ENCODE data around the gene ENO2.

The ENO2 gene

GRCh38 chr12:6957741-6958608, 43.6 kb downstream of the ENO2 start:
- no CpG with 5 or more reads among the region's 28 CpGs for WGBS (ENCODE audit: insufficient coverage, insufficient read length)
- Histone ChIP-seq H3K27ac (ENCODE audit: low read length) (no peak overlapping the region), H3K4me3 (ENCODE audit: low read length) (no peak overlapping the region), H3K4me1 (ENCODE audit: control insufficient read depth, insufficient read depth, low read length) (peaks cover 9% of the 10 kb centered on the region; the same call in 1 of the 2 replicates), H3K27me3 (ENCODE audit: control insufficient read depth, insufficient read depth, low read length) (no peaks in the 10 kb centered on the region), H3K9me3 (ENCODE audit: control insufficient read depth, insufficient read depth, low read length) (no peaks in the 10 kb centered on the region), H3K36me3 (ENCODE audit: control insufficient read depth, insufficient read depth, low read length) (no peaks in the 10 kb centered on the region)
- DNase-seq (ENCODE audit: low read depth, low spot score), result no peak

- no peak for DNase-seq (ENCODE audit: low read depth, low spot score)
- Histone ChIP-seq H3K9me3 (ENCODE audit: control insufficient read depth, insufficient read depth, low read length) (no peaks in the 10 kb centered on the region), H3K27me3 (ENCODE audit: control insufficient read depth, insufficient read depth, low read length) (no peaks in the 10 kb centered on the region), H3K4me3 (ENCODE audit: low read length) (no peak overlapping the region), H3K36me3 (ENCODE audit: control insufficient read depth, insufficient read depth, low read length) (no peaks in the 10 kb centered on the region), H3K4me1 (ENCODE audit: control insufficient read depth, insufficient read depth, low read length) (peaks cover 9% of the 10 kb centered on the region; the same call in 1 of the 2 replicates), H3K27ac (ENCODE audit: low read length) (no peak overlapping the region)
- WGBS (ENCODE audit: insufficient coverage, insufficient read length), result no CpG with 5 or more reads among the region's 10 CpGs
Measured at GRCh38 chr12:6958609-6959057, 44.3 kb downstream of the ENO2 start.

- peaks cover 9% of the 10 kb centered on the region; the same call in 1 of the 2 replicates for H3K4me1 ChIP-seq (ENCODE audit: control insufficient read depth, insufficient read depth, low read length)
- no peak for DNase-seq (ENCODE audit: low read depth, low spot score)
- no peaks in the 10 kb centered on the region for H3K9me3 ChIP-seq (ENCODE audit: control insufficient read depth, insufficient read depth, low read length)
- WGBS (ENCODE audit: insufficient coverage, insufficient read length), result no CpG with 5 or more reads among the region's 24 CpGs
- H3K27ac ChIP-seq (ENCODE audit: low read length), result no peak overlapping the region
- H3K36me3 ChIP-seq (ENCODE audit: control insufficient read depth, insufficient read depth, low read length), result no peaks in the 10 kb centered on the region
- no peaks in the 10 kb centered on the region for H3K27me3 ChIP-seq (ENCODE audit: control insufficient read depth, insufficient read depth, low read length)
- no peak overlapping the region for H3K4me3 ChIP-seq (ENCODE audit: low read length)
Measured at GRCh38 chr12:6959058-6959804, 44.9 kb downstream of the ENO2 start.

- peaks cover 9% of the 10 kb centered on the region; the same call in 1 of the 2 replicates for H3K4me1 ChIP-seq (ENCODE audit: control insufficient read depth, insufficient read depth, low read length)
- no peaks in the 10 kb centered on the region for H3K27me3 ChIP-seq (ENCODE audit: control insufficient read depth, insufficient read depth, low read length)
- H3K27ac ChIP-seq (ENCODE audit: low read length), result no peak overlapping the region
- no peaks in the 10 kb centered on the region for H3K9me3 ChIP-seq (ENCODE audit: control insufficient read depth, insufficient read depth, low read length)
- no peak for DNase-seq (ENCODE audit: low read depth, low spot score)
- H3K4me3 ChIP-seq (ENCODE audit: low read length), result no peak overlapping the region
- no peaks in the 10 kb centered on the region for H3K36me3 ChIP-seq (ENCODE audit: control insufficient read depth, insufficient read depth, low read length)
- WGBS (ENCODE audit: insufficient coverage, insufficient read length), result no CpG with 5 or more reads among the region's 26 CpGs
Measured at GRCh38 chr12:6959805-6960592, 45.6 kb downstream of the ENO2 start.

GRCh38 chr12:6960593-6961277, 46.4 kb downstream of the ENO2 start:
- Histone ChIP-seq H3K27ac (ENCODE audit: low read length) (no peak overlapping the region), H3K4me1 (ENCODE audit: control insufficient read depth, insufficient read depth, low read length) (peaks cover 9% of the 10 kb centered on the region; the same call in 1 of the 2 replicates), H3K9me3 (ENCODE audit: control insufficient read depth, insufficient read depth, low read length) (no peaks in the 10 kb centered on the region), H3K27me3 (ENCODE audit: control insufficient read depth, insufficient read depth, low read length) (no peaks in the 10 kb centered on the region), H3K36me3 (ENCODE audit: control insufficient read depth, insufficient read depth, low read length) (peaks cover 5% of the 10 kb centered on the region; the same call in 1 of the 2 replicates), H3K4me3 (ENCODE audit: low read length) (no peak overlapping the region)
- no CpG with 5 or more reads among the region's 13 CpGs for WGBS (ENCODE audit: insufficient coverage, insufficient read length)
- no peak for DNase-seq (ENCODE audit: low read depth, low spot score)

GRCh38 chr12:6961278-6961694, 46.9 kb downstream of the ENO2 start:
- Histone ChIP-seq H3K36me3 (ENCODE audit: control insufficient read depth, insufficient read depth, low read length) (peaks cover 8% of the 10 kb centered on the region), H3K4me3 (ENCODE audit: low read length) (no peak overlapping the region)
- DNase-seq (ENCODE audit: low read depth, low spot score), result no peak

GRCh38 chr12:6961695-6962284, 47.4 kb downstream of the ENO2 start:
- H3K4me1 ChIP-seq (ENCODE audit: control insufficient read depth, insufficient read depth, low read length), result peaks cover 9% of the 10 kb centered on the region; the same call in 1 of the 2 replicates
- DNase-seq (ENCODE audit: low read depth, low spot score), result no peak
- H3K4me3 ChIP-seq (ENCODE audit: low read length), result peak overlapping the region; percentile 5; the same call in 1 of the 2 replicates
- no CpG with 5 or more reads among the region's 16 CpGs for WGBS (ENCODE audit: insufficient coverage, insufficient read length)
- peaks cover 11% of the 10 kb centered on the region for H3K36me3 ChIP-seq (ENCODE audit: control insufficient read depth, insufficient read depth, low read length)
- H3K27me3 ChIP-seq (ENCODE audit: control insufficient read depth, insufficient read depth, low read length), result no peaks in the 10 kb centered on the region
- H3K27ac ChIP-seq (ENCODE audit: low read length), result no peak overlapping the region
- no peaks in the 10 kb centered on the region for H3K9me3 ChIP-seq (ENCODE audit: control insufficient read depth, insufficient read depth, low read length)

More at GRCh38 chr12:6961278-6961694, 46.9 kb downstream of the ENO2 start:
- no CpG with 5 or more reads among the region's 24 CpGs for WGBS (ENCODE audit: insufficient coverage, insufficient read length)
- H3K27me3 ChIP-seq (ENCODE audit: control insufficient read depth, insufficient read depth, low read length), result no peaks in the 10 kb centered on the region
- H3K9me3 ChIP-seq (ENCODE audit: control insufficient read depth, insufficient read depth, low read length), result no peaks in the 10 kb centered on the region
- H3K27ac ChIP-seq (ENCODE audit: low read length), result no peak overlapping the region
- H3K4me1 ChIP-seq (ENCODE audit: control insufficient read depth, insufficient read depth, low read length), result peaks cover 9% of the 10 kb centered on the region; the same call in 1 of the 2 replicates

- Histone ChIP-seq H3K4me1 (ENCODE audit: control insufficient read depth, insufficient read depth, low read length) (peaks cover 9% of the 10 kb centered on the region; the same call in 1 of the 2 replicates), H3K9me3 (ENCODE audit: control insufficient read depth, insufficient read depth, low read length) (no peaks in the 10 kb centered on the region), H3K4me3 (ENCODE audit: low read length) (peak overlapping the region; percentile 71; the same call in 1 of the 2 replicates), H3K27ac (ENCODE audit: low read length) (no peak overlapping the region), H3K27me3 (ENCODE audit: control insufficient read depth, insufficient read depth, low read length) (no peaks in the 10 kb centered on the region), H3K36me3 (ENCODE audit: control insufficient read depth, insufficient read depth, low read length) (peaks cover 18% of the 10 kb centered on the region)
- DNase-seq (ENCODE audit: low read depth, low spot score), result no peak
- no CpG with 5 or more reads among the region's 25 CpGs for WGBS (ENCODE audit: insufficient coverage, insufficient read length)
Measured at GRCh38 chr12:6962285-6963015, 48.1 kb downstream of the ENO2 start.
